Activated T-helper 1 cell treated with anti-CD3 and anti-CD28 coated beads, Interleukin-12 subunit alpha, Interleukin-12 subunit beta, Interleukin-2, Interleukin-4 antibody, amounts not matched to agents 30 ng/mL and 10 ng/mL and 1 ng/mL, durations not matched to agents 14 hours and 24 hours and 36 hours (primary cell): ENCODE measurements around the gene SETD7. TPM values are rescaled to one million over a fixed set of nuclear protein-coding genes. Genes with fewer than 3 reads are reported as not detected.
"Not testable (repeated sequence)": the region's sequence is repeated elsewhere in the genome, so short reads cannot be mapped to it uniquely, and the experiment has no call there.

Experiments
- DNase-seq: peaks from one replicate; pipeline ENCODE4 v3.0.0; 2021; ENCODE audit warnings: low spot score
- H3K27ac Mint-ChIP-seq: one replicate; pipeline ENCODE4 v1.8.0; 2021; ENCODE audit warnings: mild to moderate bottlenecking, mixed read lengths
- H3K27me3 Mint-ChIP-seq: one replicate; pipeline ENCODE4 v1.8.0; 2022; ENCODE audit warnings: mild to moderate bottlenecking, moderate library complexity, mixed read lengths; ENCODE audit not compliant: insufficient read depth
- H3K36me3 Mint-ChIP-seq: one replicate; pipeline ENCODE4 v1.8.0; 2021; ENCODE audit warnings: low read depth, mixed read lengths
- H3K4me1 Mint-ChIP-seq: one replicate; pipeline ENCODE4 v1.8.0; 2021; ENCODE audit warnings: low read depth, mixed read lengths
- H3K4me3 Mint-ChIP-seq: one replicate; pipeline ENCODE4 v1.8.0; 2021; ENCODE audit warnings: mild to moderate bottlenecking, moderate library complexity, mixed read lengths
- H3K9me3 Mint-ChIP-seq: one replicate; pipeline ENCODE4 v1.8.0; 2021; ENCODE audit warnings: mixed read lengths
- intact Hi-C: fragments of 100-400 bp; cut with micrococcal nuclease; formaldehyde crosslinking; loops from one replicate; pipeline ENCODE4 v1.15.1; 2024
- total RNA-seq: library from RNA; stranded (reverse); gene quantifications from 2 replicates; pipeline ENCODE4 v1.2.3, GENCODE V29; 2022

The SETD7 gene
- total RNA-seq, 1 donor from 2014 or later, result 17.4 TPM

- H3K27ac Mint-ChIP-seq, result no peak overlapping the region
- H3K4me3 Mint-ChIP-seq, result no peak overlapping the region
- peaks cover 7% of the 10 kb centered on the region for H3K27me3 Mint-ChIP-seq
- intact Hi-C loops, result no loop called here
- no peaks in the 10 kb centered on the region for H3K9me3 Mint-ChIP-seq
- DNase-seq, result no peak
- H3K4me1 Mint-ChIP-seq, result no peaks in the 10 kb centered on the region
- no peaks in the 10 kb centered on the region for H3K36me3 Mint-ChIP-seq
Measured at GRCh38 chr4:139484783-139485311, 71.2 kb downstream of the SETD7 start.

GRCh38 chr4:139483000-139483399 is 73.0 kb downstream of the SETD7 start:
- no peak for DNase-seq
- Mint-ChIP-seq H3K4me1 (no peaks in the 10 kb centered on the region), H3K36me3 (no peaks in the 10 kb centered on the region), H3K9me3 (no peaks in the 10 kb centered on the region), H3K27me3 (peaks cover 7% of the 10 kb centered on the region), H3K4me3 (no peak overlapping the region), H3K27ac (no peak overlapping the region)
- intact Hi-C loops, result no loop called here

- no peaks in the 10 kb centered on the region for H3K27me3 Mint-ChIP-seq
Measured at GRCh38 chr4:139481465-139481864, 74.6 kb downstream of the SETD7 start.

GRCh38 chr4:139476363-139476762 is 79.7 kb downstream of the SETD7 start:
- no peak overlapping the region for H3K4me3 Mint-ChIP-seq

More at GRCh38 chr4:139481465-139481864, 74.6 kb downstream of the SETD7 start:
- Mint-ChIP-seq H3K27ac (no peak overlapping the region), H3K4me1 (no peaks in the 10 kb centered on the region), H3K4me3 (no peak overlapping the region), H3K9me3 (no peaks in the 10 kb centered on the region), H3K36me3 (no peaks in the 10 kb centered on the region)
- no peak for DNase-seq
- intact Hi-C loops, result no loop called here

GRCh38 chr4:139472852-139473251 is 83.2 kb downstream of the SETD7 start:
- Mint-ChIP-seq H3K27ac (no peak overlapping the region), H3K36me3 (peaks cover 30% of the 10 kb centered on the region), H3K27me3 (no peaks in the 10 kb centered on the region), H3K4me1 (peaks cover 4% of the 10 kb centered on the region), H3K4me3 (no peak overlapping the region), H3K9me3 (peaks cover 29% of the 10 kb centered on the region)
- intact Hi-C loops, result no loop called here
- DNase-seq, result no peak

More at GRCh38 chr4:139476363-139476762, 79.7 kb downstream of the SETD7 start:
- no peak overlapping the region for H3K27ac Mint-ChIP-seq
- no peak for DNase-seq
- peaks cover 8% of the 10 kb centered on the region for H3K9me3 Mint-ChIP-seq
- intact Hi-C loops, result no loop called here
- no peaks in the 10 kb centered on the region for H3K27me3 Mint-ChIP-seq
- H3K36me3 Mint-ChIP-seq, result peaks cover 17% of the 10 kb centered on the region
- no peaks in the 10 kb centered on the region for H3K4me1 Mint-ChIP-seq

GRCh38 chr4:139470997-139471665 is 84.9 kb downstream of the SETD7 start:
- Mint-ChIP-seq H3K27ac (no peak overlapping the region), H3K36me3 (peaks cover 31% of the 10 kb centered on the region), H3K4me1 (peaks cover 4% of the 10 kb centered on the region), H3K27me3 (no peaks in the 10 kb centered on the region), H3K4me3 (no peak overlapping the region), H3K9me3 (peaks cover 30% of the 10 kb centered on the region)
- intact Hi-C loops, result no loop called here
- DNase-seq, result no peak

GRCh38 chr4:139470295-139470694 is 85.7 kb downstream of the SETD7 start:
- peaks cover 4% of the 10 kb centered on the region for H3K4me1 Mint-ChIP-seq
- no peak overlapping the region for H3K4me3 Mint-ChIP-seq
- H3K9me3 Mint-ChIP-seq, result peaks cover 30% of the 10 kb centered on the region
- intact Hi-C loops, result no loop called here
- H3K36me3 Mint-ChIP-seq, result peaks cover 31% of the 10 kb centered on the region
- no peak overlapping the region for H3K27ac Mint-ChIP-seq
- H3K27me3 Mint-ChIP-seq, result no peaks in the 10 kb centered on the region
- DNase-seq, result no peak

- Mint-ChIP-seq H3K27ac (no peak overlapping the region), H3K27me3 (no peaks in the 10 kb centered on the region), H3K4me1 (peaks cover 4% of the 10 kb centered on the region), H3K9me3 (peaks cover 30% of the 10 kb centered on the region), H3K4me3 (no peak overlapping the region), H3K36me3 (peaks cover 31% of the 10 kb centered on the region)
- intact Hi-C loops, result no loop called here
- no peak for DNase-seq
Measured at GRCh38 chr4:139469869-139470268, 86.2 kb downstream of the SETD7 start.

- H3K9me3 Mint-ChIP-seq, result peaks cover 30% of the 10 kb centered on the region
Measured at GRCh38 chr4:139469216-139469615, 86.8 kb downstream of the SETD7 start.

GRCh38 chr4:139468756-139469155 is 87.3 kb downstream of the SETD7 start:
- not testable (repeated sequence) for H3K27ac Mint-ChIP-seq, DNase-seq
- H3K36me3 Mint-ChIP-seq, result peaks cover 35% of the 10 kb centered on the region

More at GRCh38 chr4:139469216-139469615, 86.8 kb downstream of the SETD7 start:
- DNase-seq, result no peak
- Mint-ChIP-seq H3K27ac (no peak overlapping the region), H3K27me3 (no peaks in the 10 kb centered on the region), H3K4me3 (no peak overlapping the region), H3K36me3 (peaks cover 31% of the 10 kb centered on the region), H3K4me1 (peaks cover 4% of the 10 kb centered on the region)
- intact Hi-C loops, result no loop called here

GRCh38 chr4:139465922-139466321 is 90.1 kb downstream of the SETD7 start:
- Mint-ChIP-seq H3K27ac (no peak overlapping the region), H3K27me3 (no peaks in the 10 kb centered on the region), H3K4me3 (no peak overlapping the region), H3K9me3 (peaks cover 20% of the 10 kb centered on the region), H3K4me1 (peaks cover 4% of the 10 kb centered on the region), H3K36me3 (peaks cover 22% of the 10 kb centered on the region)
- intact Hi-C loops, result no loop called here
- DNase-seq, result no peak

More at GRCh38 chr4:139468756-139469155, 87.3 kb downstream of the SETD7 start:
- H3K27me3 Mint-ChIP-seq, H3K4me3 Mint-ChIP-seq, H3K4me1 Mint-ChIP-seq, intact Hi-C loops: not testable (repeated sequence)
- peaks cover 30% of the 10 kb centered on the region for H3K9me3 Mint-ChIP-seq

GRCh38 chr4:139464512-139464911 is 91.5 kb downstream of the SETD7 start:
- H3K4me3 Mint-ChIP-seq, H3K27me3 Mint-ChIP-seq, H3K4me1 Mint-ChIP-seq, H3K27ac Mint-ChIP-seq, DNase-seq, intact Hi-C loops: not testable (repeated sequence)
- Mint-ChIP-seq H3K36me3 (peaks cover 26% of the 10 kb centered on the region), H3K9me3 (peaks cover 18% of the 10 kb centered on the region)

GRCh38 chr4:139461022-139461628 is 94.9 kb downstream of the SETD7 start:
- DNase-seq, result no peak
- H3K4me1 Mint-ChIP-seq, result peaks cover 28% of the 10 kb centered on the region
- H3K9me3 Mint-ChIP-seq, result no peaks in the 10 kb centered on the region
- H3K36me3 Mint-ChIP-seq, result peaks cover 14% of the 10 kb centered on the region
- H3K27ac Mint-ChIP-seq, result no peak overlapping the region
- no peak overlapping the region for H3K4me3 Mint-ChIP-seq
- no peaks in the 10 kb centered on the region for H3K27me3 Mint-ChIP-seq
- intact Hi-C loops, result no loop called here
